Thymus (tissue), 11 donors: ENCODE data around the gene MACROD2. TPM values are rescaled to one million over a fixed set of nuclear protein-coding genes. Genes with fewer than 3 reads are reported as not detected.
"Not testable (repeated sequence)": the region's sequence is repeated elsewhere in the genome, so short reads cannot be mapped to it uniquely, and the experiment has no call there.

Source experiments
- DNase-seq, 9 donors: peaks; one replicate each; pipeline ENCODE4 v3.0.0-alpha.2; 2013; ENCODE audit warnings: low spot score in 9 of 9, low read depth in 6 of 9, missing footprints in 1 of 9
- H3K27ac ChIP-seq, 2 donors: one replicate each; pipeline ENCODE4 v1.5.1; 2013; ENCODE audit warnings: control low read depth in 1 of 2, low read depth in 1 of 2, low read length in 1 of 2, mild to moderate bottlenecking in 1 of 2, moderate library complexity in 1 of 2
- H3K27me3 ChIP-seq, 2 donors: one replicate each; pipeline ENCODE4 v1.5.1; 2013; ENCODE audit warnings: low read length in 1 of 2; ENCODE audit not compliant: control insufficient read depth in 2 of 2, insufficient read depth in 1 of 2
- H3K36me3 ChIP-seq, 2 donors: one replicate each; pipeline ENCODE4 v1.5.1; 2013; ENCODE audit warnings: low read length in 1 of 2, mild to moderate bottlenecking in 1 of 2, moderate library complexity in 1 of 2; ENCODE audit not compliant: control insufficient read depth in 2 of 2, insufficient read depth in 2 of 2
- H3K4me1 ChIP-seq, 2 donors: one replicate each; pipeline ENCODE4 v1.5.1; 2013; ENCODE audit warnings: low read length in 2 of 2; ENCODE audit not compliant: control insufficient read depth in 2 of 2, insufficient read depth in 2 of 2
- H3K4me3 ChIP-seq, 2 donors: one replicate each; pipeline ENCODE4 v1.5.1; 2013; ENCODE audit warnings: low read length in 2 of 2, control low read depth in 1 of 2, mild to moderate bottlenecking in 1 of 2
- H3K9me3 ChIP-seq, 2 donors: one replicate each; pipeline ENCODE4 v1.5.1; 2013; ENCODE audit warnings: low read length in 1 of 2, mild to moderate bottlenecking in 1 of 2; ENCODE audit not compliant: control insufficient read depth in 2 of 2, insufficient read depth in 1 of 2
- WGBS: extraction: QIAGEN DNeasy Blood & Tissue Kit; methylation state at CpG from one replicate; pipeline ENCODE4 v1.1.7; 2013; 5-methylcytosine and 5-hydroxymethylcytosine counted together
- polyA plus RNA-seq: library from polyadenylated mRNA; stranded (reverse); fragments of 200-250 nt; gene quantifications from one replicate; pipeline ENCODE4 v1.2.3, GENCODE V29; 2013
- total RNA-seq: library from RNA; stranded (reverse); fragments of 120-200 nt; gene quantifications from one replicate; pipeline ENCODE4 v1.2.4, GENCODE V29; 2013
- donor health status: healthy.

MACROD2 gene
- total and polyA plus RNA-seq, 2 donors = 1.6 to 4.2 TPM

DNA sequence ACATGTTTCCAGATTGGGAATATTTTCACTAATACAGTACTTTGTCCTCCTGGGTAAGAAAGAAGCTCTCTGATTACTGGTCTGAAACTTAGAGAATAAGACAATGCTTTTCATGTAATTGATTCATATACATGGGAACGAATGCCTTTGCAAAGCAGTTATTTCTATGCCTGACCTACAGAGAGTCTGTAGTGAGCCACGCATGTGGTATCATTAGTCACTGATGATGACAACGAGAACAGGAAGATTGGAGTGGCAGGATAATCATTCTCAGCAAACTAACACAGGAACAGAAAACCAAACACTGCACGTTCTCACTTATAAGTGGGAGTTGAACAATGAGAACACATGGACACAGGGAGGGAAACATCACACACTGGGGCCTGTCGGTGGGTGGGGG, 1382.3 kb downstream of the MACROD2 start:
- H3K27ac ChIP-seq = not testable (repeated sequence)

DNA sequence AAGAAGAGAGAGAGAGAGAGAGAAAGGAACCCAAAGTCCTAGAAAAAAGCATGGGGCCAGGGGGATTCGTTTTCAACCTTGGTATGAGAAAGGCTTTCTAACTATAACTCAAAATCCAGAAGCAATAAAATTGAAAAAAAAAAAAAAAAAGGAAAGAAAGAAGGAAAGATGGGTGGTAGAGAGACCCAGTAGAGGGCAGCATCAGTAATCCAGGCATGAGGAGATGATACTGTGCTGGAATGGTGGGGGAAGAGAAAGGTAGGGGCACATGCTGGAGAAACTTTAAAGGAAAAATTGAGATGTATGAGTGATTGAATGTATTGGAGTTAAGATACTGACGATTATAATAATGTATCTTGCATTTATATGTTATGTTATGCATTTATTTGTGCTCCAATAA, 1382.8 kb downstream of the MACROD2 start:
- no peaks in the 10 kb centered on the region for H3K27me3 ChIP-seq
- no peak for DNase-seq
- H3K9me3 ChIP-seq = no peaks in the 10 kb centered on the region
- no peak overlapping the region for H3K4me3 ChIP-seq
- no peak overlapping the region for H3K27ac ChIP-seq
- 43% methylated on average over 2 of the region's 2 CpGs for WGBS
- H3K36me3 ChIP-seq = no peaks in the 10 kb centered on the region
- no peaks in the 10 kb centered on the region for H3K4me1 ChIP-seq

More for the DNA sequence above, 1382.3 kb downstream of the MACROD2 start:
- not testable (repeated sequence) for H3K4me1 ChIP-seq, H3K4me3 ChIP-seq, H3K36me3 ChIP-seq, DNase-seq, H3K27me3 ChIP-seq, H3K9me3 ChIP-seq
- WGBS = 53% methylated on average over 5 of the region's 5 CpGs

DNA sequence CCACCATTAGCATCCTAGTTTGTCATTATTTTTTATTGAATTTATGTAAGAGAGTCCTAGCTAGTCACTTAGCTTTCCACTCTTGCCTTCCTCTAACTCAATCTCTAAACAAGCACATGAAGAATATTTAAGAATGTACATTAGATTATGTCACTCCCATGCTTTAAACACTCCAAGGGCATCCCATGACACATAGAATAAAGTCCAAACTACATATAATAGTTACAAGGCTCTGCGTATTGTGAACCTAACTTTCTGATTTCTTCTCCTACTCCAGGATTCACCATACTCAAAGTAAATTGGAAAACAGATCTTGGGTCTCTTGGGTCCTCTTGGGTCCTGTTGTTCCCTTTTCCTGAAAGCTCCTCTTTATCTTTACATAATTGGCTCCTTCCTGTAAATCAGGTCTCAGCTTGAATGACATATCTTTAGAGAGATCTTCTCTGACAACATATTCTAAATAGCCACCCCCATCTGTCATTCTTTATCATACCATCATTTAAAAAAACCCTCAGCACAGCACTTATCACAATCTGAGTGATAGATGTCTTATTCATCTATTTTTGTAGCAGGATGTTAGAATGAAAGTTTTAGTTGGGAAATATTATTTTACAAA, 1384.5 kb downstream of the MACROD2 start:
- 95% methylated on average over 1 of the region's 1 CpG for WGBS
- Histone ChIP-seq H3K27me3 (no peaks in the 10 kb centered on the region), H3K4me1 (no peaks in the 10 kb centered on the region), H3K27ac (no peak overlapping the region), H3K9me3 (no peaks in the 10 kb centered on the region), H3K4me3 (no peak overlapping the region), H3K36me3 (no peaks in the 10 kb centered on the region)
- DNase-seq = no peak

GRCh38 chr20:15380770-15381169, 1385.5 kb downstream of the MACROD2 start:
- Histone ChIP-seq H3K27ac (no peak overlapping the region), H3K4me1 (no peaks in the 10 kb centered on the region), H3K27me3 (no peaks in the 10 kb centered on the region), H3K4me3 (no peak overlapping the region), H3K9me3 (no peaks in the 10 kb centered on the region), H3K36me3 (no peaks in the 10 kb centered on the region)
- WGBS = 82% methylated on average over 1 of the region's 1 CpG
- no peak for DNase-seq

- Histone ChIP-seq H3K4me1 (no peaks in the 10 kb centered on the region), H3K27ac (no peak overlapping the region), H3K4me3 (no peak overlapping the region), H3K9me3 (no peaks in the 10 kb centered on the region), H3K36me3 (no peaks in the 10 kb centered on the region), H3K27me3 (no peaks in the 10 kb centered on the region)
- DNase-seq = no peak
Observed at GRCh38 chr20:15387228-15387627, 1391.9 kb downstream of the MACROD2 start.

- H3K27ac ChIP-seq = no peak overlapping the region
- H3K4me3 ChIP-seq = no peak overlapping the region
- H3K9me3 ChIP-seq = no peaks in the 10 kb centered on the region
- H3K36me3 ChIP-seq = no peaks in the 10 kb centered on the region
- H3K4me1 ChIP-seq = no peaks in the 10 kb centered on the region
- no peak for DNase-seq
- 84% methylated on average over 3 of the region's 3 CpGs for WGBS
- H3K27me3 ChIP-seq = no peaks in the 10 kb centered on the region
Observed at GRCh38 chr20:15395457-15395856, 1400.1 kb downstream of the MACROD2 start.

- no peak for DNase-seq
- H3K4me3 ChIP-seq = no peak overlapping the region
- H3K9me3 ChIP-seq = no peaks in the 10 kb centered on the region
- H3K36me3 ChIP-seq = no peaks in the 10 kb centered on the region
- no peak overlapping the region for H3K27ac ChIP-seq
- WGBS = 91% methylated on average over 2 of the region's 2 CpGs
- no peaks in the 10 kb centered on the region for H3K27me3 ChIP-seq
- H3K4me1 ChIP-seq = no peaks in the 10 kb centered on the region
Observed at GRCh38 chr20:15396026-15396425, 1400.7 kb downstream of the MACROD2 start.

DNA sequence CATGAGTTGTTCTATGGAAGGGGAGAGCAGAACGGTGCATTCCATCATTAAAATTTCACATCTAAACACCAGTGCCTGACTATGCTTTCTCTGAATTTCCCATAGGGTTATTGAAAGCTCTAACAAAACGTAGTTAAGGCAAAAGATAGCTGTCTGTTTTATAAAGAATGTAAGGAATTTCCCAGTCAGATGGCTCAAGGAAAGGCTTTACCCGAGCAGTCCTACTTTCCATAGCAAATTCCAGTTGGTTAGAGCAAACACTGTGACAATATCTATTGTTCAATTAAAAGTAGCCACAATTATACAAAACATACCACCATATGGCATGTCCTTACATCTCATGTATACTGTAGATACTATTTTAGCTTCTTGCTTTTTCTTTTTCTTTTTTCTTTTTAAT, 1401.6 kb downstream of the MACROD2 start:
- no peak for DNase-seq
- H3K27ac ChIP-seq = no peak overlapping the region
- H3K36me3 ChIP-seq = no peaks in the 10 kb centered on the region
- H3K4me3 ChIP-seq = no peak overlapping the region
- H3K9me3 ChIP-seq = no peaks in the 10 kb centered on the region
- 89% methylated on average over 3 of the region's 3 CpGs for WGBS
- no peaks in the 10 kb centered on the region for H3K4me1 ChIP-seq
- H3K27me3 ChIP-seq = no peaks in the 10 kb centered on the region

- Histone ChIP-seq H3K9me3 (no peaks in the 10 kb centered on the region), H3K27ac (no peak overlapping the region), H3K4me1 (no peaks in the 10 kb centered on the region), H3K27me3 (no peaks in the 10 kb centered on the region), H3K36me3 (no peaks in the 10 kb centered on the region), H3K4me3 (no peak overlapping the region)
- 88% methylated on average over 2 of the region's 2 CpGs for WGBS
- no peak for DNase-seq
Observed at GRCh38 chr20:15399781-15400180, 1404.5 kb downstream of the MACROD2 start.

DNA sequence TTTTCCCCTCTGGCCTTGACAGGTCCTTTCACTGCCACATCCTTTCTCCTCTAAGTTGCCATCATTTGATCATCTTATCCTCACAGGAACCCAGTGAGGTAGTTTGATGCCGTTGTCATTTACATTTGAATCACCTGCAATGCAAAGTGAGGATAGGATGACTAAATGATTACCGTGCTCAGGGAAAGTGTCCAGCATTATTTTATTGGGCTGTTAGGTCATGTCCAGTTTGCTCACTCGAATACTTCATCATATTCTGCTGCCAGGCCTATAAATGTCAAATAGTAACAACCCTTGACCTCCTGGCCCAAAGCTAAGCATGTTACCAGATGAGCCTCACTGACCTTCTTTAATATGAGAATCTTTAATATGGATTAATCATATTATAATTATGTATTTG, 1410.8 kb downstream of the MACROD2 start:
- H3K36me3 ChIP-seq = no peaks in the 10 kb centered on the region

More for the DNA sequence above, 1410.8 kb downstream of the MACROD2 start:
- H3K4me1 ChIP-seq = no peaks in the 10 kb centered on the region
- no peak overlapping the region for H3K4me3 ChIP-seq
- 82% methylated on average over 3 of the region's 3 CpGs for WGBS
- no peaks in the 10 kb centered on the region for H3K9me3 ChIP-seq
- DNase-seq = no peak
- no peaks in the 10 kb centered on the region for H3K27me3 ChIP-seq
- no peak overlapping the region for H3K27ac ChIP-seq
